ENCODE results near the gene CAMK2B.

CAMK2B gene

DNA sequence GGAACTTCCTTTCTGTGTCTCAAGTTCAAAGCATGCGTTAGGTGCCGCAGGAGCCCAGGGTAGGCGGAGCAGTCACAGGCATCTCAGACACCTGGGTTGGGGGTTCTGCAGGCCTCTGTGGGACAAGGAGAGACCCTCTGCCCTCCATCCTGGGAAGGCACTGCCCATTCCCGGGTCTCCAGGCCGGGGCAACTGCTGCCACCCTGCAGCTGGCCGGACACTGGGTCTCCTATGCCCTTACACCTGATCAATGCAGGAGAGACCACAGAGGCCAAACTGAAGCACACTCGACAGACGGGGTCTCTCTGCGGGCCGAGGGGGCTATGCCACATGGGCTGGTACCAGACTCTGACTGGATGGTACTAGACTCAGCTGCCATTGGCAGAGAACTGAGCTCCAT is 87.7 kb downstream of the CAMK2B start:
- TF ChIP-seq, protein P1, sequence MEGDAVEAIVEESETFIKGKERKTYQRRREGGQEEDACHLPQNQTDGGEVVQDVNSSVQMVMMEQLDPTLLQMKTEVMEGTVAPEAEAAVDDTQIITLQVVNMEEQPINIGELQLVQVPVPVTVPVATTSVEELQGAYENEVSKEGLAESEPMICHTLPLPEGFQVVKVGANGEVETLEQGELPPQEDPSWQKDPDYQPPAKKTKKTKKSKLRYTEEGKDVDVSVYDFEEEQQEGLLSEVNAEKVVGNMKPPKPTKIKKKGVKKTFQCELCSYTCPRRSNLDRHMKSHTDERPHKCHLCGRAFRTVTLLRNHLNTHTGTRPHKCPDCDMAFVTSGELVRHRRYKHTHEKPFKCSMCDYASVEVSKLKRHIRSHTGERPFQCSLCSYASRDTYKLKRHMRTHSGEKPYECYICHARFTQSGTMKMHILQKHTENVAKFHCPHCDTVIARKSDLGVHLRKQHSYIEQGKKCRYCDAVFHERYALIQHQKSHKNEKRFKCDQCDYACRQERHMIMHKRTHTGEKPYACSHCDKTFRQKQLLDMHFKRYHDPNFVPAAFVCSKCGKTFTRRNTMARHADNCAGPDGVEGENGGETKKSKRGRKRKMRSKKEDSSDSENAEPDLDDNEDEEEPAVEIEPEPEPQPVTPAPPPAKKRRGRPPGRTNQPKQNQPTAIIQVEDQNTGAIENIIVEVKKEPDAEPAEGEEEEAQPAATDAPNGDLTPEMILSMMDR (conservative IDR thresholded peaks at IDR 0.05; ENCODE audit: low read length): no peak
- DNase-seq (ENCODE audit: low read depth): no peak
- no peak overlapping the region for H3K4me3 ChIP-seq (ENCODE audit: low read length)

DNA sequence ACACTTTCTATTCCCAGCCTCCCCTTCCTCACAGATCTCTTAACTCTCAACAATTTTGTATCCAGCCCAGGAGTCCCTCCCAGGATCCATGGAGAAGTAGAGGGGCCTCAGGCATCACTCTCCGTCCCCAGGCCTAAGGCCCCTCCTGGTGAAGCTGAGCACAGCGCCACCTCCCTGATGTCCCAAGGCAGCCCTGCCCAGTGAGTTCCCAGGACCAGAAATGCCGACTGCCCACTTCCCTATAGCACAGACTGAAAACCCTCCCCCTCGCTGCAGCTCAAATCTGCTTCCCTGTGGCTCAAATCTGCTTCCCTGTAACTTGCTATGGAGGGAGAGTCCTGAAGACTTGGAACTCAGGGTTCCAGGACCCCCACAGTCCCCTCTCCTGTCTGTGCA is 89.1 kb downstream of the CAMK2B start:
- TF ChIP-seq, protein P1 (conservative IDR thresholded peaks at IDR 0.05; ENCODE audit: low read length): no peak
- no peak for DNase-seq (ENCODE audit: low read depth)
- H3K4me3 ChIP-seq (ENCODE audit: low read length): no peak overlapping the region

DNA sequence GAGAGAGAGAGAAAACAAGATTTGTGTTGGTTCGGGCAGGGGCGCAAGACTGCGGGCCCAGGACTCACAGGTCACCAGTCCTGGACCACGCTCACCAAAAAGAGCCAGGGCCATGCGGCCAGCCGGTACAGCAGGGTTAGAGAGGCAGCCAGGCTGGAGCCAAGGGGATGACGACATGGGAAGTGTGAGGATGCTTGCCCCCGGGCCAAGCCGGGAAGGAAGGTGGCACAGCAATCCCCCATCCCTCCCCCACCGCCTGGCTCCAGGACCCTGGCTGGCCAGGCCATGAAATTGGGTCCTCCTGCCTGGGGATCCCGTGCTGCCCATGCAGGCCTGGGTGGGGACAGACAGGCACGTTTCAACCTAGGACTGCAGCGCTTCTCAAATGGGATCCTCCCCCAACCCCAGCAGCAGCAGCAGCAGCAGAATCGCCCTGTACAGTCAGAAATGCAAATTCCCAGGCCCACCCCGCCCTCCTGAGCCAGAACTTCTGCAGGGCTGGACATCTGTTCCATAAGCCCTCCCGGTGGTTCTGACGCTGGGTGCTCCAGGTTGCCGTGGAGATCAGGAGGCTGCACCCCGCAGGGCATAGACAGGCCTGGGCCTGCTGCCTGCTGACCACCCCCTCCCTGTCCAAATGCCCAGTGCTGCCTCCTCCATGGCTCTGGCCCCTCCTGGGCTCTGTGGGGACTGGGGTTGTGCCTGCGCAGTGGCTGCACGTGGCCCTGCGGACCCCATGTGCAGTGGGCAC is 89.6 kb downstream of the CAMK2B start:
- H3K4me3 ChIP-seq (ENCODE audit: low read length): no peak overlapping the region
- DNase-seq (ENCODE audit: low read depth): no peak
- TF ChIP-seq, protein P1 (conservative IDR thresholded peaks at IDR 0.05; ENCODE audit: low read length): no peak

DNA sequence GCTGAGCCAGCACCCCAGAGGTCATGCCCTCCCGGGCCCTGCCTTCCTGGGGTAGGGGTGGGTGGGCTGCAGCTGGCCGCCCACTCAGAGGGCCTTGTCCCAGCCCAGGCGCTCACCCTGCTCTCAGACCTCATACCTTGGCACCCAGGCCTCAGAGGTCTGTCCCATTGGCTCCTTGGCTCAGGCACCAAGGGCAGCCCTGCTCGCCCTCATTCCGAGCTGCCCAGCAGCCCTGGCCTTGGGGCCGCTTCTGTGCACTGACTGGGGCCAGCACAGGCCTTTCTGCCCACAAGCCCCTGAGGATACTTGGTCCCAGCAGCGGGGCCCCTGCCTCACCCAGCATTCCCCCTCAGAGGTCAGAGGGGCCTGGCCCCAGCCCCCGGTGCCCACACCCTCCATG is 90.3 kb downstream of the CAMK2B start:
- TF ChIP-seq, protein P1 (conservative IDR thresholded peaks at IDR 0.05; ENCODE audit: low read length): no peak
- no peak overlapping the region for H3K4me3 ChIP-seq (ENCODE audit: low read length)
- DNase-seq (ENCODE audit: low read depth): no peak

DNA sequence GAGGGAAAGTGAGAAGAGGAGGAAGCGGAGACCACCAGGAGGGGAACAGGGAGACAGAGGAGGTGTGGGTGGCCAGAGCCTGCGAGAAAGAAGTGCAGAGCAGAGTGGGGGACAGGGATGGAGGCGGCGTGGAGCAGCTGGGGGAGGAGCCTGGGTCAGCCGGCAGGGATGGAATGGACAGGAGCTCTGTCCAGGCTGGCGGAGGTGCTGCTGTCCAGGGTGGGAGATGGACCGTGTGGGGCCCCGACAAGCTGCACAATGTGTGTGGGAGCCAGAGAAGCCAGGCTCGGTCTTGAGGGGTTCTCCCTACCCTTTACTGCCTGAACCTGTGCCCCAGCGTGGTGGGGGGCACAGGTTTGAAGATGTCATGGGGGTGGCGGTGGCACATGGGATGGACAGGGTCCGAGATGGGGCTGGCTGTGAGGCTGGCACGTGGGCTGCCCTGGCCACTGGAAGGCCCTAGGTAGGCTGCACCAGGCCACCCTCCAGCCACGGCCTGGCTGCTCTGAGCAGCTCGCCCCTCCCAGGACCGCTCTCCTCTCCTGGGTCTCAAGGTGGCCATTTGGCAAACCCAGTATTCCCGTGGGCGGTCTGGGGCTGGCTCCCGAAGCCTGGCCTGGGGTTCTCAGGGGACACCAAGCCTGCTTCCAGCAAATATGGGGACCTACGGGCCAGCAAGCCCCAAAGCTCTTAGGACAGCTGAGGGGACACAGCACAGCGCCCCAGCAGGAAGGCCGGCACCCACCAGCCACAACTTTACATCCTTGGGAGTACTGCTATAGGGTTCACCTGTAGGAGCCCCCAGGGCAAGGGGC is 92.3 kb downstream of the CAMK2B start:
- no peak overlapping the region for H3K4me3 ChIP-seq (ENCODE audit: low read length)
- DNase-seq (ENCODE audit: low read depth): no peak
- TF ChIP-seq, protein P1 (conservative IDR thresholded peaks at IDR 0.05; ENCODE audit: low read length): no peak

DNA sequence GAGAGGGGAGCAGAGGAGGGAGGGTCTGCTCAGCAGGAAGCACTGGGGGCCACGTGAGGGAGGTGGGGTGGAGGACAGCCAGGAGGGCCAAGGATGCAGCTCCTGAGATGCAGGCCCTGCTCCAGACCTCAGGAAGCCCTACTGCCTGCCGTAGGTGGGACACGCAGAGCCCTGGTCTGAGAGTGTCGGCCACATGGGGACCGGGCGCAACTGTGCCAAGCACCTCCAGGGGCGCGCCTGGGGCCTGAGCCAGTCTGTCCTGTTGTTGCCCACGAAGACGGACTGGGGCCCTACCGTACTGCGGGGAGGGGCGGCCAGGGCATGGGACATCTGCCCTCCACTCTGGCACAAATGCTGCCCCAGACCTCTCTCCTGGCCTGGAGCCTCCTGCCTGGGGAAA is 93.0 kb downstream of the CAMK2B start:
- no peak overlapping the region for H3K4me3 ChIP-seq (ENCODE audit: low read length)

More for the DNA sequence above, 93.0 kb downstream of the CAMK2B start:
- TF ChIP-seq, protein P1 (conservative IDR thresholded peaks at IDR 0.05; ENCODE audit: low read length): no peak
- DNase-seq (ENCODE audit: low read depth): no peak
